GM12878 (cell line): ENCODE results near the gene STAT4. TPM values are rescaled to one million over a fixed set of nuclear protein-coding genes. Genes with fewer than 3 reads are reported as not detected.
A peak's percentile ranks its signal among the peaks of the same experiment; 100 is the strongest.

ENCODE experiments used
- ATAC-seq: fragments of 200-7000 bp; cut with Tn5 transposase; 3 replicates; pipeline ENCODE4 v1.9.1; 2020; ENCODE audit warnings: mild to moderate bottlenecking, moderate library complexity
- BruUV-seq: library from RNA; stranded (reverse); fragments of 400-500 nt; replicated peaks from 2 replicates; lab custom pipeline; 2021; lab: Mats Ljungman, UMichigan
- CTCF ChIA-PET: fragments of 300-600 bp; sonication (Branson Sonifier 250); formaldehyde crosslinking; extraction: SDS; loops from one replicate; lab custom pipeline; 2021; ENCODE audit warnings: inconsistent platforms; lab: Yijun Ruan, JAX
- POLR2A ChIA-PET: fragments of 350-600 bp; formaldehyde crosslinking; extraction: SDS; loops from one replicate; lab custom pipeline; 2021; ENCODE audit warnings: inconsistent platforms; lab: Charles Lee
- RAD21 ChIA-PET: fragments of 300-600 bp; sonication (Branson Sonifier 250); formaldehyde crosslinking; loops from one replicate; lab custom pipeline; 2023; ENCODE audit warnings: antibody characterized with exemption; ENCODE audit not compliant: unreplicated experiment; lab: Charles Lee
- SMC1A ChIA-PET: fragments of 300-600 bp; sonication (Branson Sonifier 250); formaldehyde crosslinking; loops from one replicate; lab custom pipeline; 2023; ENCODE audit not compliant: unreplicated experiment, uncharacterized antibody; lab: Charles Lee
- DNase-seq: peaks from one replicate; pipeline ENCODE4 v3.0.0-alpha.2; 2011; ENCODE audit warnings: low read depth, low spot score
- FAIRE-seq: peaks from 3 replicates; lab custom pipeline; 2011; peaks lifted over from hg19 to GRCh38; lab: Jason Lieb, UNC
- H2AFZ ChIP-seq: 2 replicates; pipeline ENCODE4 v1.6.0; 2011; ENCODE audit warnings: low read depth, low read length, control low read depth; ENCODE audit not compliant: control insufficient read depth
- H3K27ac ChIP-seq: 2 replicates; pipeline ENCODE4 v1.5.1; 2011; ENCODE audit warnings: control low read depth; ENCODE audit not compliant: control insufficient read depth, insufficient read depth
- H3K27me3 ChIP-seq, 2 experiments: replicated peaks in 1 of 2; 2 replicates each; pipeline versions ENCODE4 v1.6.0 to v1.6.1; 2011; ENCODE audit warnings: low read length in 1 of 2; ENCODE audit not compliant: control insufficient read depth in 2 of 2, insufficient read depth in 2 of 2
- H3K36me3 ChIP-seq, 2 experiments: 2 replicates each; pipeline ENCODE4 v1.5.1; 2011; ENCODE audit warnings: low read length in 1 of 2; ENCODE audit not compliant: control insufficient read depth in 2 of 2, insufficient read depth in 2 of 2
- H3K4me1 ChIP-seq: 2 replicates; pipeline ENCODE4 v1.6.1; 2011; ENCODE audit warnings: mild to moderate bottlenecking, low read length, moderate library complexity, mixed read lengths; ENCODE audit not compliant: control insufficient read depth, insufficient read depth
- H3K4me2 ChIP-seq: 2 replicates; pipeline ENCODE4 v1.6.0; 2011; ENCODE audit warnings: control low read depth; ENCODE audit not compliant: control insufficient read depth, insufficient read depth
- H3K4me3 ChIP-seq: fragments of 200-600 bp; sonication (generic); 2 replicates; pipeline ENCODE4 v1.5.1; 2016
- H3K79me2 ChIP-seq: 2 replicates; pipeline ENCODE4 v1.6.0; 2011; ENCODE audit warnings: low read length; ENCODE audit not compliant: control insufficient read depth, insufficient read depth
- H3K9ac ChIP-seq: 2 replicates; pipeline ENCODE4 v1.8.0; 2011; ENCODE audit warnings: low read length, control low read depth, mixed read lengths; ENCODE audit not compliant: control insufficient read depth, insufficient read depth
- H3K9me3 ChIP-seq: replicated peaks from 3 replicates; pipeline ENCODE4 v1.5.1; 2011; ENCODE audit warnings: mild to moderate bottlenecking, low read length; ENCODE audit not compliant: control insufficient read depth, insufficient read depth
- H4K20me1 ChIP-seq: 2 replicates; pipeline ENCODE4 v1.6.0; 2011; ENCODE audit not compliant: control insufficient read depth, insufficient read depth
- FOS ChIP-seq: IDR thresholded peaks from 3 replicates; pipeline ENCODE4 v1.6.1; 2011; ENCODE audit warnings: borderline replicate concordance; ENCODE audit not compliant: insufficient read length; ENCODE audit errors: extremely low read depth
- JUNB ChIP-seq: IDR thresholded peaks from 2 replicates; pipeline ENCODE4 v1.6.1; 2016; ENCODE audit warnings: antibody characterized with exemption, mild to moderate bottlenecking
- NR2F1 ChIP-seq: fragments of 450-650 bp; conservative IDR thresholded peaks from 2 replicates; pipeline ENCODE4 v1.6.1; 2017; ENCODE audit warnings: mild to moderate bottlenecking
- RB1 ChIP-seq: fragments of 450-650 bp; formaldehyde crosslinking; IDR thresholded peaks from 2 replicates; pipeline ENCODE4 v1.6.1; 2017; ENCODE audit warnings: mild to moderate bottlenecking, borderline replicate concordance
- REST ChIP-seq: IDR thresholded peaks from 2 replicates; pipeline ENCODE4 v1.6.1; 2012; ENCODE audit warnings: mild to moderate bottlenecking, low read depth, low read length
- SIN3A ChIP-seq: IDR thresholded peaks from 2 replicates; pipeline ENCODE4 v1.6.1; 2012; ENCODE audit warnings: low read depth, low read length, improper control_type of control experiment
- TAF1 ChIP-seq: IDR thresholded peaks from 2 replicates; pipeline ENCODE4 v1.6.1; 2011; ENCODE audit warnings: mild to moderate bottlenecking, low read depth, low read length, borderline replicate concordance
- TCF3 ChIP-seq: IDR thresholded peaks from 2 replicates; pipeline ENCODE4 v1.6.1; 2012; ENCODE audit warnings: low read depth, mild to moderate bottlenecking, low read length, borderline replicate concordance; ENCODE audit not compliant: insufficient read depth
- WGBS: methylation state at CpG from one replicate; pipeline ENCODE4 v1.1.6; 2016; ENCODE audit warnings: low lambda C conversion rate; ENCODE audit not compliant: insufficient replicate concordance, insufficient coverage; ENCODE audit errors: missing lambda C conversion rate; 5-methylcytosine and 5-hydroxymethylcytosine counted together
- in situ Hi-C: fragments of 300-500 bp; cut with MboI; formaldehyde crosslinking; loops from 9 replicates; pipeline ENCODE4 v1.14.3; 2018; ENCODE audit warnings: mixed read lengths
- intact Hi-C: fragments of 100-400 bp; cut with micrococcal nuclease; formaldehyde crosslinking; loops from one replicate; pipeline ENCODE4 v1.14.2; 2022; ENCODE audit not compliant: unreplicated experiment
- polyA plus RNA-seq, 11 experiments: library from polyadenylated mRNA; depleted of rRNA in 4 of 11; unstranded in 6 of 11; stranded (reverse) in 5 of 11; fragments of >200 nt; fragmentation: Nextera tagmentation in 4 of 11; fragmentation: Illumina TruSeq in 1 of 11; extraction: Ambion mirVana in 4 of 11; extraction: Trizol in 1 of 11; gene quantifications; 1 replicate in 1 of 11; 2 replicates in 10 of 11; pipeline versions ENCODE4 v1.2.1 to v1.2.3, GENCODE V29; 2011 to 2016; ENCODE audit warnings: inconsistent platforms in 2 of 11, missing spikeins in 2 of 11, low read depth in 1 of 11
- total RNA-seq, 4 experiments: library from RNA; depleted of rRNA in 3 of 4; stranded (reverse); fragments of >200 nt in 3 of 4; fragmentation: Illumina TruSeq in 1 of 4; extraction: Trizol in 1 of 4; gene quantifications; 2 replicates each; pipeline versions ENCODE4 v1.2.1 to v1.2.3, GENCODE V29; 2013 to 2021

The STAT4 gene
- total and polyA plus RNA-seq, 10 of the 15 experiments (the other 5 are each of a cell fraction or from before 2014, with no cell fraction given) = 3.1 to 9.3 (median 7.1) TPM

- TF ChIP-seq NR2F1 (no peak), TCF3 (no peak), REST (no peak), FOS (no peak), TAF1 (no peak), RB1 (no peak), SIN3A (no peak)
- TF ChIP-seq, all 136 proteins: peak for 0
Observed at GRCh38 chr2:191113761-191114160, 37.0 kb downstream of the STAT4 start (continued).

- no peaks in the 10 kb centered on the region; the same call in 2 of the 3 replicates for H3K9me3 ChIP-seq
- ATAC-seq (peak; percentile 9; the same call in 2 of the 3 replicates), FAIRE-seq (no peak), DNase-seq (no peak)
- no peaks in the 10 kb centered on the region for H3K36me3 ChIP-seq
- H3K27ac ChIP-seq = no peak overlapping the region
- POLR2A ChIA-PET = interaction anchor here (1.1 kb wide), 1 partner anchor 11 kb away, joined by 4 read pairs; no protein-coding TSS in a partner anchor
- no peaks in the 10 kb centered on the region for H4K20me1 ChIP-seq
- H3K4me3 ChIP-seq = no peak overlapping the region
- H3K4me1 ChIP-seq = peaks cover 36% of the 10 kb centered on the region
- H2AFZ ChIP-seq = no peak overlapping the region
- in situ Hi-C loops = no loop called here
- intact Hi-C loops = no loop called here
- SMC1A ChIA-PET = interaction anchor here (0.7 to 5.4 kb wide), 5 partner anchors 9 to 450 kb away, joined by 3 to 33 read pairs (median 5); no protein-coding TSS in a partner anchor
- CTCF ChIA-PET = interaction anchor here (0.6 to 4.9 kb wide), 4 partner anchors 43 to 98 kb away, joined by 3 to 29 read pairs (median 4); no protein-coding TSS in a partner anchor
- TF ChIP-seq JUNB = peak; percentile 59
- no peak for TF ChIP-seq FOS
- RAD21 ChIA-PET = interaction anchor here (0.8 to 1.7 kb wide), 6 partner anchors 9 to 64 kb away, joined by 3 to 5 read pairs (median 4); partner anchors contain the start of gene STAT4
- H3K27me3 ChIP-seq = no peaks in the 10 kb centered on the region
- BruUV-seq = no TSS peak
- H3K4me2 ChIP-seq = no peak overlapping the region
- no peaks in the 10 kb centered on the region for H3K79me2 ChIP-seq
- WGBS = 47% methylated on average over 4 of the region's 4 CpGs
- no peak overlapping the region for H3K9ac ChIP-seq
Observed at GRCh38 chr2:191112448-191112901, 38.3 kb downstream of the STAT4 start.
